ENCODE measurements around the gene SYT9. TPM values are rescaled to one million over a fixed set of nuclear protein-coding genes. Genes with fewer than 3 reads are reported as not detected.

The SYT9 gene, protein sequence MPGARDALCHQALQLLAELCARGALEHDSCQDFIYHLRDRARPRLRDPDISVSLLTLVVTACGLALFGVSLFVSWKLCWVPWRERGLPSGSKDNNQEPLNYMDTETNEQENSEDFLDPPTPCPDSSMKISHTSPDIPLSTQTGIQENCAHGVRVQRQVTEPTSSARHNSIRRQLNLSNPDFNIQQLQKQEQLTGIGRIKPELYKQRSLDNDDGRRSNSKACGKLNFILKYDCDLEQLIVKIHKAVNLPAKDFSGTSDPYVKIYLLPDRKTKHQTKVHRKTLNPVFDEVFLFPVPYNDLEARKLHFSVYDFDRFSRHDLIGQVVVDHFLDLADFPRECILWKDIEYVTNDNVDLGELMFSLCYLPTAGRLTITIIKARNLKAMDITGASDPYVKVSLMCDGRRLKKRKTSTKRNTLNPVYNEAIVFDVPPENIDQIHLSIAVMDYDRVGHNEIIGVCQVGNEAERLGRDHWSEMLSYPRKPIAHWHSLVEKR
- 7.3 TPM for total RNA-seq

DNA sequence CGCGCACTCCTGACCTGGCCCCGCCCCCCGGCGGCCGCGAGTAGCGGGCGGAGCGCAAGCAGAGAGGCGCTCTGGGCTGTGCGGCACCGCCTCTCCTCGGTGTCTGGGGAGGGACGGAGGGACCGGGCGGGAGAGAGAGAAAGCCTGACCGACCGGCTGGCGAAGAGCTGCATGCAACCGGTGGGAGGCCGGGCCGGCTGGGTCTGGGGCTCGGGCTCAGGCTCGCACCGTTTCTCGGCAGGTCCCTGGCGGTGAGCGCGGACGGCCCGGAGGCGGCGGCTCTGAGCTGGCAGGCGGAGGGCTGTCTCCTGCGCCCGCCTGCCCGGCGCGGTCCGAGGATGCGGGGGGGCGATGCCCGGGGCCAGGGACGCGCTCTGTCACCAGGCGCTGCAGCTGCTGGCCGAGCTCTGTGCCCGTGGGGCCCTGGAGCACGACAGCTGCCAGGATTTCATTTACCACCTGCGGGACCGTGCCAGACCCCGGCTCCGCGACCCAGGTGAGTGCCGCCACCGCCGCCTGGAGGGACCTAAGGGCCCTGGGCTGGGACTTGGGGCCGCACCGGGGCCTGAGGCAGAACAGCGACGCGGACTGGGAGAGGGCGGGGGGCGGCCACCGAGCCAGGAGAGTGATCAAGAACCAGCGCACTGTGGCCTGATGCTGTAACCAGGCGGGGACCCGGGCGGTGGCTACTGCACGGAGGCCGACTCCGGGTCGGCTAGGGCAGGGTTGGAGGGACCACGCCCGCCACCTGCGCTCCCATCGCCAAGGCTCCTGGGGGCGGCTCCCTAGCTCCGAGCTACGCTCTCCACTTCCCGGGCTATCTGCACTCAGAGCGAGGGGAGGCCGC lies at the start of gene SYT9:
Gene SYT9 (plus strand): TSS at position 69 of the 847 bp plus-strand sequence. CDS start 283 bp downstream, at position 352.
- peak; percentile 73 to 78 for DNase-seq (ENCODE audit: low spot score in 2 of 2)
- FAIRE-seq, result no peak

DNA sequence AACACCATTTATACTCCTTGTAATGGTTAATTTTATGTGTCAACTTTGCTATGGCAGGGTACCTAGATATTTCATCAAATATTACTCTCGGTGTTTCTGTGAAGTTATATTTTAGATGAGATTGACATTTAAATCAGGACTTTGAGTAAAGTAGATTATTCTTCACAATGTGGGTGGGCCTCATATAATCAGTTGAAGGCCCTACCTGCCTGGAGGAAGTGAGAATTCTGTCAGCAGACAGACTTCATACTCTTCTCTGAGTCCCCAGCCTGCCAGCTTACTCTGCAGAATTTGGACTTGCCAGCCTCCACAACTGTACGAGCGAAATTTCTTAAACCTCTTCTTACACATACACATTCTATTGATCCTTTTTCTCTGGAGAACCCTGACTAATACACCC lies 49.3 kb upstream of the SYT9 start:
- DNase-seq (ENCODE audit: low spot score in 2 of 2) (no peak), FAIRE-seq (no peak)

DNA sequence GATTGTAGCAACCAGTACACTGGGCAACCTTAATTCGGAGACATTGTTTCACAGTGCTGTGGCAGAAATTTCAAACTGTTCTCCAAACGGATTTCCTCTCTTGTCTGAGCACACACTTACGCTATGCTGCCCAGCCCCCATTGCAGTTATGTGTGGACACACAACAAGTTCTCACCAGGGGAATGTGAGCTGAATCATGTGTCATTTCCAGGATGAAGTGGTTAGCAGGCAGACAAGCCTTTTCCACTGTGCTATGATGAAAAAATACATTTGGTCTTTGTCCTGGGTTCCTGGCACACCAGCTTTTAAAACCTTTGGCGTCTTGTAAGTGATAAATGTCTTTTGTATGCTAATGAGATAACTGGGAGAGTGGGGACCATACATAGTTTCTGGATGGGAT lies 46.9 kb upstream of the SYT9 start:
- no peak for FAIRE-seq
- DNase-seq (ENCODE audit: low spot score in 2 of 2), result no peak

DNA sequence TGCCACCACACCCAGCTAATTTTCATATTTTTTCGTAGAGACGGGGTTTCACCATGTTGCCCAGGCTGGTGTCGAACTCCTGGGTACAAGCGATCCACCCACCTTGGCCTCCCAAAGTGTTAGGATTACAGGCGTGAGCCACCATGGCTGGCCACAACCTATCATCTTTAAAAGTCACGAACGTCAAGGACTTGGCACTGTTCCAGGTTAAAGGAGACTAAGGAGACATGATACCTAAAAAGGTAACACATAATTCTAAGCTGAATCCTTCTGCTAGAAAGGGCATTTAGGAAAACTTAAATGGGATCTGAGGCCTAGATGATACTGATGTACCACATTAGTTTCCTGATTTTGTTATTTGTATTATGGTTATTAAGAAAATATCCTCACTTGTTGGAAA lies 43.3 kb upstream of the SYT9 start:
- DNase-seq (ENCODE audit: low spot score in 2 of 2) (no peak), FAIRE-seq (no peak)

DNA sequence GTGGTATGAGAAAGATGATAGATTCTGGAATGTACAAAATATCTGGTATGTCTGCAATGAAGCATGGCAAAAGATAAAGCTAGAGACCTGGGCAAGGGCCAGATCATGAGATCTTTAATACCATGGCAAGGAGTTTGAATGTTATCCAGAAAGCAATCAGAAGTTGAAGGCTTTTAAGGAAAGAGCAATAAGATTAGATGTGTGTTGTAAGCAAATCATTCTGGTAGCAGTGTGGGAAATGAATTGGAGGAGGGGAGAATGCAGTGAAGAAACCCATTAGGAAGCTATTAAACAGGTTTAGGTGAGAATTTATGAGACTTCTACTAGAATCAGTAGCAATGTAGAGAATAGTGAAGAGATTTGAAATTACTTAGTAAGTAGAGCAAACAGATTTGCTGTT lies 32.2 kb upstream of the SYT9 start:
- FAIRE-seq, result no peak
- DNase-seq (ENCODE audit: low spot score in 2 of 2), result no peak

DNA sequence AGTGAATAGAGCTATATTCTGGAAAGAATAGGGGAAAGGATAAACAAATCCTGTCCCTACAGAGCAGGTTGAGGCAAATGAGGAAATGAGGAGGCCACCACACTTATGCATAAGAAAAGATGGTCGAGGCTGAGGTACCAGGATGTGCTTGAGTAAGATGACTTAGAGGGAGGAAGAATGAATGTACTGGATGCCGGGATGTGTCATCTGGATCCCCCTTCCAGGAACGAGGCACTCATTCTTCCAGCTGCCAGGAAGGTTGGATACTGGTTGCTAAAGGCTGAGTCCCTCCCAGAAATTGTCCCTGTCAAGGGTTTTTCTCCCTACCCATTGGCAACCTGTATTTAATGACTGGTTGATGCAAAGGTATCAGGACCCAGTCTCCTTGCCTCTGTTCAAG lies 31.1 kb upstream of the SYT9 start:
- DNase-seq (ENCODE audit: low spot score in 2 of 2) (no peak), FAIRE-seq (no peak)

DNA sequence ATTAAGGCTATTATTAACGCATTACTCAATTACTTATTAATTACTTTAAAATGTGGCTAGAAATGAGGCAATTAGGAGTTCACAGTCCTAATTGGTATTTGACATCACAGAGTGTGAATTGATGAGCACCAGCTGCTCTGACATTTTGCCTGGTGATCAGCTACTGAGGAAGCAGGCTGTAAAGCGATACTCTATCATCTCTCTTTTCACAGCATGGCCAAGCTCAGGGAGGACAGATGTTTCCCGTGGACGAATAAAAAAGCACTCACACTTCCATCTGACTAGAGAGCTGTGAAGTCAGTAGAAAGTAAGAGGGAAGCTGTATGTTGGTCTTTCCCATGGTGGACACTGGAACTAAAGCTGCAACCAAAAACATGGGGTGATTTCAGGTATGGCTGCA lies 29.1 kb upstream of the SYT9 start:
- no peak for DNase-seq (ENCODE audit: low spot score in 2 of 2)

DNA sequence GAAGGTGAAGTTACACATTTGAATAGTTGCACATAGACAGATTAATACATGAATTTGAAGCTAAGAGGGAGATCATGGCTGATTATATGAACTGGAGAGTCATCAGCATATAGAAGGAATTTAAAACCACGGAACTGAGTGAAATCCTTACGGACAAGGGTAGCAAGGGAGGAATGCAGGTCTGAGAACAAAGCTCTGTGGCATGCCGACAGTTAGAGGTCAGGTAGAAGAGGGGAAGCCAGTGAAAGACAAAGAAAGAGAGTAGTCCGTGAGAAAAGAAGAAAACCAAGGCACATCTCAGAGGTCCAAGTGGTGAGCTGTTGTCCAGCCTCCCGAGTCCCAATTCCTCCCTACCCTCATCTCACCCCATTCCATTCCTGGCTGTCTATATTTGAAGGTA lies 11.8 kb upstream of the SYT9 start:
- FAIRE-seq, result no peak
- no peak for DNase-seq (ENCODE audit: low spot score in 2 of 2)

More for the DNA sequence above, 29.1 kb upstream of the SYT9 start:
- no peak for FAIRE-seq

DNA sequence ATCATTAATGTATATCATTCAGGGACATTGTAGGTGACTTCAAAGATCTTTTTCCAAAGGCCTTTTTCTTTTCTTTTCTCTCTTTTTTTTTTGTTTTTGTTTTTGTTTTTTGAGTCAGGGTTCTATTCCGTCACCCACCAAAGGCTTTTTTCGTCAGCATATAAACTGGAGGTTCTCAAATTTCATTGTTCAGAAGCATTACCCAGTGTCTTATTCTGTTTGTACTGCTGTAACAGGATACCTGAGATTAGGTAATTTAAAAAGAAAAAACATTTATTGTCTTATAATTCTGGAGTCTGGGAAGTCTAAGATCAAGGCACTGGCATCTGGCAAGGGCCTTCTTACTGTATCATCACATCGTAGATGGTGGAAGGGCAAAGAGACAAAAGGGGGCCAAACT lies 6.4 kb upstream of the SYT9 start:
- FAIRE-seq (no peak), DNase-seq (ENCODE audit: low spot score in 2 of 2) (no peak)

DNA sequence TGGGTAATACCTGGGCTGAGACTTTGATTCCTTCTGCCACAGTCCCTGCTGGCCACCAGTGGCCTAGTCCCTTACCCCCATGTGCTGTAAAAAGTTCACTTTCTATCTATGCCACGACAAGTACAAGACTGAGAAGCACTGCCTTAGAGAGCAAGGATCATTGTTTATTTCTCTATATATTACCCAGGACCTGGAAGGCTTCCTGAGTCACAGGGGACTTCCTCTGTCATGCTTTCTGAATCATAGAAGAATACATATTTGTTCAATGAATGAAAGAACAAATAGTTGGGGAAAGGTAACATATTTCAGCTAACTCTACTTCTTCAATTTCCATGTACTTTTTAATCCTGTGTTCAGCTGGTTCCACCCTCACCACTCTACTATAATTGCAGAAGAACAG lies 5.5 kb upstream of the SYT9 start:
- no peak for FAIRE-seq
- no peak for DNase-seq (ENCODE audit: low spot score in 2 of 2)

DNA sequence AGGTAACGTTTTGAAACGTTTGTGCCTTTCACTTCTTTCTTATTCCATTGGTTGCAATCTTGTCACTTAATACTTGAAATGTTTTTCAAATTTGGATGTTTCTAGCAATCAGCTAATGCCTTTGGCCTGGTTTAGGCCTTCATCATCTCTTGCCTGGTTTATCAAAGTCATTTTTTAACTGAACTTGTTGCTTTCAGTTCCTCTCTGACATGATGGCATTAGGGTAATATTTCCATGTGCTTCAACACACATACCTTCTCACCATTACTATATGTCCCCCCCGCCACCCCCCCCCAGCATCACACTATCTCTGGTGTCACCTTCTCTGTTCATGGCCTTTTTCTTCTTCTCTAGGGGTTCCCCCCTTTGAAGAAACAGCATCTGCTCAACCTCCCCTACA lies 1.5 kb upstream of the SYT9 start:
- no peak for FAIRE-seq
- DNase-seq (ENCODE audit: low spot score in 2 of 2), result no peak

DNA sequence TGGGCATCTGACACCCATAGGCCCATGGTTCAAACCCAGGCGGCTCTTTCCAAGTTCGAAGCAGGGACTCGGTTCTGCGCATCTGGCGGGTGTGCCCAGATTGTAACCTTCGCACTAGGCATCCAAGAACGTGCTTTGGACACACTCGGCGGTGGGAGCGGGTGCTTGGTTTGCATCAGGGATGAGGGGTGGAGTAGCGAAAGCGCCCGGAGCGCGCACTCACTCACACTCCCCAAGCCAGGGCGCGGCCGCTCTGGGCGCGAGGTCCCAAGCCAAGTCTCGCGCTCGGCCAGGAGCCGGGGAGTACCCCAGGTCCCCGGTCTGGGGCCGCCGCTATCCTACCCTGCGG lies 243 bp upstream of the SYT9 start:
- FAIRE-seq (no peak), DNase-seq (ENCODE audit: low spot score in 2 of 2) (no peak)

DNA sequence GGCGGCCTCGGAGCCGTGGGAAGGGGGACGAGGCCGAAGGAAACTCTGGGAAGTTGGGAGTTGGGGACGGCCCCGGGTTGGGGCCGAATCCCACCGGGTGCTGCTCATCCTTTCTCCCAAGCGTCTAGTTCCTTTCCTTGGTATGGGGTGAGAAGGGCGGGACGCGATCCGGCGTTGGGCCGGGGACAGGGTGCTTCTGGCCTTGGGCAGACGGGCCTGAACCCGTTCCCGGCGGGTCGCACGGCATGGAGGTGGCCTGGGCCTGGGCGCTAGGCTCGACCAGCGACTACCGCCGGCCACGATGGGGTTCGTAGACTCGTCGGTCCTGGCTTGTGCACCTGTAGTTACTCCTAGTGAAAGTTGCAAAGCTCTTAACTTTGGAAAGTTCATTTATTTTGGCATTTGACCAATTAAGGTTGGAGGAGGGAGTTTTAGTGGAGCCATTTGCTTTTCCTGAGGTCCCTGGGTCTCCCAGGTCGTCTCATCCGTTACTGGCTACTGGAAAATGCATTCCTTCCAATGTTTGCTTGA lies 1.0 kb downstream of the SYT9 start:
- FAIRE-seq (no peak), DNase-seq (ENCODE audit: low spot score in 2 of 2) (no peak)

DNA sequence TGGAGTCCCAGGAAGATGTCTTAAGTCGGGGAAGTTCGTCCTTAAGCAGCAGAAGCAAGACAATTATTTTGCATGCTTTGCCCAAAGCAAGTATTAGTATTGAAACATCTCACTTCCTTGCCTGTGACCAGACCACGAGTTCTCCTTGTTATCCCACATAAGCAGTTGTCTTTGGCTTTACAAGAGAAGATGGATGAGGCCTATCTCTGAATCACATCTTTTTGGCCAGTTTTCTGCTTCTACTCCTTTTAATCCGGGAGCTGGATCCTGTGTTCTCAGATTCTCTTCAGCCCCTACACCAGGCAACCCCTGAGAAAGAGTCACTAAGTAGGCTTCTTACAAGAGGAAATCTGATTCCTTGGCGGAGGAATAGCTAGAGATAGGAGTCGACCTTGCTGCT lies 2.1 kb downstream of the SYT9 start:
- FAIRE-seq, result no peak

DNA sequence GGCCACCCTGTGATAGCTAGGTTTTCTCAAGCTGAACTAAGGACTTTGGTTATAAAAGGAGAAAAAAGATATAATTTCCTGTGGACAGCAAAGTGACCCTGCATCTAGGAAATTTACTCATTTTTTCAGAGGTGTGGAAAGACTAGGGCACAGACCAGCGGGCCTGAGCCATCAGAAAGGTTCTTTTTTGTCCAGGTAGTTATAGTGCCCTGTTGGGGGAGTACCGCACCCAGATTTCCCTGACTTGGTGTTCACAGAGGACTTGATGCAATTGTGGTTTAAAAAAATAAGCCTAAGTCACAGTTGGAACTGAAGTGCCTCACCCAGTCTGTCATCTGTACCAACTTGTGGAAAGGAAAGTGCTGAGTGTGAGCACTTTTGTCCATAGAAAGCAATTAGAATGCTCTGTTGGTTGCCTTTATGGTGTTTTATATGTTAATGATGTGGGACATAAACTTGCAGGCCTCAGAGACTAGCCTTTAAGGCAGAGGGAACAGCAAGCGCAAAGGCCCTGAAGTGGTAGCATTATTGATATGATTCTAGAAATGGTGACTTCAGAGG lies 3.1 kb downstream of the SYT9 start:
- DNase-seq (ENCODE audit: low spot score in 2 of 2) (no peak), FAIRE-seq (no peak)

More for the DNA sequence above, 2.1 kb downstream of the SYT9 start:
- no peak for DNase-seq (ENCODE audit: low spot score in 2 of 2)

DNA sequence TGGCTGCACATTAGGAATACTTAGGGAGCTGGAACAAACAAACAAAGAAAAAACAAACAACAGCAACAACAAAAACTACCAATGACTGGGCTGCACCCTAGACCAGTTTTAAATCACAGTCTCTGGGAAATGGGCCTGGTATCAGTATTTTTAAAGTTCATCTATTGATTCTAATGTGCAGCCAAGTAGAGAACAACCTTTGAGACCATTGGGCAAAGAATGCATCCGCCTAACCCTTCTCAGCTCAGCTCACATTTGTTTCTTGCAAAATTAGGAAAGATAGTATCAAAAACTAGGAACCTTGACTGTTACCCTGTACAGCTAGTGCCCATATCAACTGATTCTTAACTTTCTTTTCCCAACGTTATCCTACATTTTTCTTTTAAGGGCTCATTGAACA lies 5.2 kb downstream of the SYT9 start:
- no peak for FAIRE-seq
- no peak for DNase-seq (ENCODE audit: low spot score in 2 of 2)

DNA sequence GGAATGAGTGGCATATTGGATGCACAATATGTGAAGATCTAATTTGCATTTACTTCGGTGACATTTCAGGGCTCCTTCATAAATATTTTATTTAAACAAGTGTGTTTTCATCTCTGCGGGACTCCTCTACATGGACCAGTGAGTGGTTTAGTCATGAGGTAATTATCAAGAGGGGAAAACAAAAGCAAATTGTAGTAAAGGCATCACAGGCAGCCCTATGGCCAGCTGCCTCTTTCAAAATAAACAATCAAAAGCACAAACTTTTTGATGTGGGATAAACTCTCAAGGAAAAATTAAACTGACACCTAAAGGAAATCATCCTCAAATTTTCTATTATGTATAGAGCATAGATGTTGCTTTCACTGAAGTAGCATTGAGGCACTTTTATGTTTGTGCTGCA lies 6.0 kb downstream of the SYT9 start:
- FAIRE-seq (no peak), DNase-seq (ENCODE audit: low spot score in 2 of 2) (no peak)

DNA sequence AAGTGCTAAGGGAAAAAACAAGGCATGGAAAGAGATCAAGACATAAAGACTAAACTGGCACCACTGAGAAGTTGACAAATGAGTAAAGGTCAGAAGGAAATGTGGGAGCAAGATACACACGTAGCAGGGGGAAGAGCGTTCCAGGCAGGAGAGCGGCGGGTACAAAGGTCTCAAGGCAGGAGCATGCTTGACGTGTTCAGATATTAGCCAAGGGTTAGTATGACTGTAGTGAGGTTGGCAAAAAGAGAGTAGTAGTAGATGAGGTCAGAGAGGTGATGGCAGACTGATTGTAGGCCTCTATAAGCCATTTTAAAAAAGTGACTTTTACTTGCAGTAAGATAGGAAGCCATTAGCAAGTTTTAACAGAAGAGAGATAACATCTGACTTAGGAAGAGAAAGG lies 9.9 kb downstream of the SYT9 start:
- FAIRE-seq, result no peak
- DNase-seq (ENCODE audit: low spot score in 2 of 2), result no peak

DNA sequence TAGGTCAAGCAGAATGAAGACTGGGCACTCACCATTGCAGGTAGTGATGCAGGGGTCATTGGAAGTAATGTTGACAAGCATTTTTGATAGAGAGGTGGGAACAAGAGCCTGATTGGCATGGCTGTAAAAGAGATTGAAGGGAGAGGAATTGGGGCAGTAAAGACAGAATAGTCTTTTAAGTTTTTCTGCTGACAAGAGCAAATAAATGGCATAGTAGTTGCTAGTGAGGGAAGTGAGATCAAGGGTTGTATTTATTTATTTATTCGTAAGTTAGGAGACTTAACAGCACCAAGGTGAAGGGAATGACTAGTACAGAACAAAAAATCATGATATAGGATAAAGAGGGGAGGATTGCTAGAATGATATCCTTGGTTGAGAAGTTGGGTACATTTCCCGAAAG lies 11.0 kb downstream of the SYT9 start:
- FAIRE-seq (no peak), DNase-seq (ENCODE audit: low spot score in 2 of 2) (no peak)

DNA sequence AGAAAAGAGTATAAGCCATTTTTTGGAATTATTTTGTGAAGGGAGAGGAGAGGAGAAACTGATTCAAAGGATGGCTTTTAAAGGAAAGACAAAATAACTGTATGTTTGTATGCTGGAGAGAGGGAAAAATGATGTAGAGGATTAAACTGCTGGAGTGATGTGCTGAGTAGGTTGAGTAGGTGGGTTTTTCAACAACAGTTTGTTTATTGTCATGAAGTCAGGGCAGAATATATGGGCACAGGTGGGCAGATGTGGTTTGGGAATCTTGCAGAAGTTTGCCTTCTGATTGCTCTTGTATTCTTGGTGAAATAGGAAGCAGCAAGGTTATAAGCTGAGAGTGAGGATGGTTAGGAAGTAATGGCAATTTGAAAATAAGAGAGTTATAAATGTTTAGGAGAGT lies 12.1 kb downstream of the SYT9 start:
- DNase-seq (ENCODE audit: low spot score in 2 of 2), result no peak
- no peak for FAIRE-seq

DNA sequence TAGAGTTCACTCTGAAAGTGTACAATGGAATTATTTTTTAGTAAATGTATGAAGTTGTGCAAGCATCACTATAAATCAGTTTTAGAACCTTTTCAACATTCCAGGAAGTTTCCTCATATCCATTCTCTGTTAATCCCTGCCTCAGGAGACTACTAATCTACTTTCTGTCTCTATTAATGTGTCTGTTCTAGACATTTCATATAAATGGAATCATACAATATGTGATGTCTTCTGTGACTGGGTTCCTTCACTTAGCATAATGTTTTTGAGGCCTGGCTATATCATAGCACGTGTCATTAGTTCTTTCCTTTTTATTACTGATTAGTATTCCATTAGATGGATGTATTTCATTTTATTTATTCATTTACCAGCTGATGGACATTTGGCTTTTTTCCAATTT lies 17.1 kb downstream of the SYT9 start:
- FAIRE-seq (no peak), DNase-seq (ENCODE audit: low spot score in 2 of 2) (no peak)

Data from frontal cortex (tissue), 4 donors.